H1 (cell line): ENCODE results near the gene TBC1D2B. TPM values are rescaled to one million over a fixed set of nuclear protein-coding genes. Genes with fewer than 3 reads are reported as not detected.

Source experiments
- CTCF ChIA-PET: fragments of 300-600 bp; sonication (Branson Sonifier 250); formaldehyde crosslinking; loops from one replicate; lab custom pipeline; 2021; ENCODE audit not compliant: partially characterized antibody; lab: Charles Lee
- POLR2A ChIA-PET: fragments of 300-600 bp; sonication (Branson Sonifier 250); formaldehyde crosslinking; loops from one replicate; lab custom pipeline; 2021; ENCODE audit warnings: inconsistent platforms; ENCODE audit not compliant: partially characterized antibody; lab: Charles Lee
- DNase-seq, 2 experiments: peaks; one replicate each; pipeline versions ENCODE4 v3.0.0 to v3.0.0-alpha.2; 2010 to 2022; ENCODE audit warnings: low spot score in 2 of 2, low read depth in 1 of 2, mixed read lengths in 1 of 2
- FAIRE-seq: peaks from 2 replicates; lab custom pipeline; 2011; peaks lifted over from hg19 to GRCh38; lab: Jason Lieb, UNC
- H2AFZ ChIP-seq: 2 replicates; pipeline ENCODE4 v1.8.1; 2012; ENCODE audit warnings: low read length, inconsistent platforms
- H2AK5ac ChIP-seq: 2 replicates; pipeline ENCODE4 v1.6.1; 2013; ENCODE audit warnings: low read depth, low read length
- H2BK120ac ChIP-seq: replicated peaks from 2 replicates; pipeline ENCODE3; 2013; ENCODE audit warnings: low read depth, low read length, inconsistent platforms
- H2BK12ac ChIP-seq: 2 replicates; pipeline ENCODE4 v1.6.1; 2013; ENCODE audit warnings: low read depth, low read length
- H2BK15ac ChIP-seq: 2 replicates; pipeline ENCODE4 v1.6.1; 2013; ENCODE audit warnings: low read length
- H2BK20ac ChIP-seq: 2 replicates; pipeline ENCODE4 v1.6.1; 2013; ENCODE audit warnings: low read length
- H2BK5ac ChIP-seq: 2 replicates; pipeline ENCODE4 v1.6.1; 2013; ENCODE audit warnings: low read depth, low read length
- H3K14ac ChIP-seq: 2 replicates; pipeline ENCODE4 v1.6.1; 2013; ENCODE audit warnings: inconsistent platforms; ENCODE audit not compliant: insufficient read length
- H3K18ac ChIP-seq: 2 replicates; pipeline ENCODE4 v1.6.1; 2013; ENCODE audit warnings: low read length; ENCODE audit errors: extremely low read depth
- H3K23ac ChIP-seq: 2 replicates; pipeline ENCODE4 v1.6.1; 2013; ENCODE audit warnings: inconsistent platforms; ENCODE audit not compliant: insufficient read length
- H3K23me2 ChIP-seq: 2 replicates; pipeline ENCODE4 v1.6.1; 2013; ENCODE audit warnings: low read depth, low read length
- H3K27ac ChIP-seq: 2 replicates; pipeline ENCODE4 v1.6.1; 2011; ENCODE audit warnings: low read depth, low read length, inconsistent platforms
- H3K27me3 ChIP-seq, 4 experiments: replicated peaks in 1 of 4; 1 replicate in 1 of 4; 2 replicates in 3 of 4; pipeline versions ENCODE4 v1.6.1 to v1.8.1; 2011 to 2013; ENCODE audit warnings: low read length in 3 of 4, mild to moderate bottlenecking in 3 of 4, inconsistent platforms in 2 of 4, mixed read lengths in 2 of 4, moderate library complexity in 1 of 4; ENCODE audit not compliant: control insufficient read depth in 3 of 4, insufficient read depth in 3 of 4; ENCODE audit errors: extremely low read depth in 1 of 4
- H3K36me3 ChIP-seq, 4 experiments: 2 replicates each; pipeline versions ENCODE4 v1.6.1 to v1.8.1; 2011 to 2013; ENCODE audit warnings: mild to moderate bottlenecking in 4 of 4, low read length in 3 of 4, moderate library complexity in 2 of 4, control low read depth in 1 of 4, inconsistent platforms in 1 of 4; ENCODE audit not compliant: insufficient read depth in 4 of 4, control insufficient read depth in 2 of 4
- H3K4ac ChIP-seq: replicated peaks from 2 replicates; pipeline ENCODE3; 2013; ENCODE audit warnings: low read length, low read depth, mixed read lengths, inconsistent platforms; ENCODE audit not compliant: insufficient read length
- H3K4me1 ChIP-seq, 4 experiments: replicated peaks in 1 of 4; 1 replicate in 1 of 4; 2 replicates in 3 of 4; pipeline versions ENCODE4 v1.6.1 to v1.8.1; 2011 to 2013; ENCODE audit warnings: low read length in 3 of 4, inconsistent platforms in 2 of 4, mixed read lengths in 1 of 4; ENCODE audit not compliant: insufficient read depth in 4 of 4, control insufficient read depth in 3 of 4
- H3K4me2 ChIP-seq, 2 experiments: 2 replicates each; pipeline versions ENCODE4 v1.6.1 to v1.8.1; 2011 to 2013; ENCODE audit warnings: low read depth in 2 of 2, low read length in 2 of 2, control low read depth in 1 of 2, inconsistent platforms in 1 of 2, mild to moderate bottlenecking in 1 of 2; ENCODE audit not compliant: insufficient read depth in 1 of 2
- H3K4me3 ChIP-seq, 4 experiments: fragments of 200-600, 300-600 bp in 1 of 4; sonication (generic), shearing (Covaris generic), sonication (Bioruptor Twin) in 1 of 4; 2 replicates each; pipeline versions ENCODE4 v1.5.1 to v1.8.1; 2011 to 2016; ENCODE audit warnings: low read length in 4 of 4, low read depth in 3 of 4, control low read depth in 2 of 4, inconsistent platforms in 2 of 4, mild to moderate bottlenecking in 2 of 4, mixed read lengths in 1 of 4, moderate library complexity in 1 of 4; ENCODE audit not compliant: insufficient read depth in 2 of 4; ENCODE audit errors: extremely low read depth in 1 of 4
- H3K56ac ChIP-seq: replicated peaks from 2 replicates; pipeline ENCODE3; 2013; ENCODE audit warnings: low read depth, mild to moderate bottlenecking, mixed read lengths, low read length, inconsistent platforms; ENCODE audit not compliant: insufficient read length
- H3K79me1 ChIP-seq: 2 replicates; pipeline ENCODE4 v1.6.1; 2013; ENCODE audit warnings: low read depth, low read length, control low read depth
- H3K79me2 ChIP-seq, 2 experiments: 2 replicates each; pipeline versions ENCODE4 v1.6.1 to v1.8.1; 2012 to 2013; ENCODE audit warnings: low read length in 2 of 2, mild to moderate bottlenecking in 2 of 2, inconsistent platforms in 1 of 2; ENCODE audit not compliant: insufficient read depth in 2 of 2, control insufficient read depth in 1 of 2
- H3K9ac ChIP-seq, 4 experiments: replicated peaks in 1 of 4; 1 replicate in 1 of 4; 2 replicates in 3 of 4; pipeline versions ENCODE4 v1.6.1 to v1.8.1; 2011 to 2013; ENCODE audit warnings: low read depth in 3 of 4, low read length in 3 of 4, control low read depth in 2 of 4, mild to moderate bottlenecking in 2 of 4, moderate library complexity in 2 of 4, inconsistent platforms in 1 of 4; ENCODE audit errors: extremely low read depth in 1 of 4
- H3K9me3 ChIP-seq, 2 experiments: 2 replicates each; pipeline versions ENCODE4 v1.6.1 to v1.8.1; 2012 to 2013; ENCODE audit warnings: mild to moderate bottlenecking in 2 of 2, moderate library complexity in 2 of 2, control low read depth in 1 of 2, inconsistent platforms in 1 of 2, low read depth in 1 of 2, low read length in 1 of 2, mixed read lengths in 1 of 2; ENCODE audit not compliant: insufficient read depth in 2 of 2
- H4K20me1 ChIP-seq, 2 experiments: replicated peaks in 1 of 2; 2 replicates each; pipeline versions ENCODE3 to v1.8.1; 2011 to 2013; ENCODE audit warnings: inconsistent platforms in 2 of 2, low read length in 2 of 2, mild to moderate bottlenecking in 1 of 2; ENCODE audit not compliant: insufficient read depth in 2 of 2, control insufficient read depth in 1 of 2
- H4K5ac ChIP-seq: 2 replicates; pipeline ENCODE4 v1.6.1; 2013; ENCODE audit warnings: low read length, low read depth, mixed read lengths, inconsistent platforms; ENCODE audit not compliant: insufficient read length
- H4K8ac ChIP-seq: 2 replicates; pipeline ENCODE4 v1.8.0; 2013; ENCODE audit warnings: mild to moderate bottlenecking, moderate library complexity, low read length, inconsistent platforms; ENCODE audit not compliant: insufficient read depth; ENCODE audit errors: extremely low read depth
- H4K91ac ChIP-seq: replicated peaks from 2 replicates; pipeline ENCODE3; 2013; ENCODE audit warnings: low read length, mixed read lengths, inconsistent platforms; ENCODE audit not compliant: insufficient read length
- WGBS, 2 experiments: shearing (Covaris generic) in 1 of 2; methylation state at CpG; one replicate each; pipeline versions ENCODE4 v1.1.6 to v1.1.7; 2013 to 2015; ENCODE audit warnings: low lambda C conversion rate in 2 of 2, mixed read lengths in 2 of 2, inconsistent platforms in 1 of 2, low coverage in 1 of 2, missing lambda C conversion rate in 1 of 2; ENCODE audit not compliant: insufficient replicate concordance in 2 of 2, insufficient coverage in 1 of 2, insufficient read length in 1 of 2; ENCODE audit errors: extremely low coverage in 1 of 2, missing lambda C conversion rate in 1 of 2; 5-methylcytosine and 5-hydroxymethylcytosine counted together
- polyA plus RNA-seq, 7 experiments: library from polyadenylated mRNA; depleted of rRNA in 3 of 7; stranded (reverse) in 5 of 7; unstranded in 2 of 7; fragments of >200 nt in 5 of 7; fragments of 200-250 nt in 2 of 7; gene quantifications; 1 replicate in 5 of 7; 2 replicates in 1 of 7; 4 replicates in 1 of 7; pipeline versions ENCODE4 v1.2.1 to v1.2.3, GENCODE V29; 2011 to 2013; ENCODE audit warnings: missing spikeins in 2 of 7, mixed read lengths in 2 of 7
- total RNA-seq: library from RNA; stranded (reverse); fragmentation: NEBNext Ultra II Directional; extraction: Animal tissue kit (Norgen Biotek cat#: 25700); gene quantifications from 2 replicates; pipeline ENCODE4 v1.2.1, GENCODE V29; 2021

Gene TBC1D2B
- total and polyA plus RNA-seq, 2 of the 8 experiments (the other 6 are each of a cell fraction or from before 2014, with no cell fraction given): 11.9 to 19.5 TPM

GRCh38 chr15:78007211-78007931 is 70.1 kb downstream of the TBC1D2B start:
- no peak overlapping the region for H3K27ac ChIP-seq
- H3K36me3 ChIP-seq: peaks cover 0 to 6% (median 3%) of the 10 kb centered on the region in 4 experiments; a peak in 1 of 8 replicates
- H3K4me3 ChIP-seq: no peak overlapping the region
- H2BK120ac ChIP-seq: no peak overlapping the region
- FAIRE-seq (no peak), DNase-seq (no peak)
- H3K14ac ChIP-seq: no peak overlapping the region
- no peak overlapping the region for H2AK5ac ChIP-seq
- no peak overlapping the region for H3K4me2 ChIP-seq
- H2BK5ac ChIP-seq: no peak overlapping the region; the same call in 1 of the 2 replicates
- peaks cover 0 to 4% (median 0%) of the 10 kb centered on the region in 4 experiments; a peak in 3 of 7 replicates for H3K4me1 ChIP-seq
- no peak overlapping the region for H4K91ac ChIP-seq
- no peak overlapping the region for H3K23ac ChIP-seq
- 90% methylated on average over 11 of the region's 11 CpGs; no CpG with 5 or more reads in 1 of the 2 experiments for WGBS, 2 experiments
- H3K9me3 ChIP-seq: no peaks in the 10 kb centered on the region
- H3K18ac ChIP-seq: no peak overlapping the region
- no peak overlapping the region for H2BK20ac ChIP-seq
- no peak overlapping the region for H2BK12ac ChIP-seq
- H4K20me1 ChIP-seq: peaks cover 0 to 5% of the 10 kb centered on the region in 2 experiments
- H3K56ac ChIP-seq: no peak overlapping the region
- no peaks in the 10 kb centered on the region for H3K79me2 ChIP-seq
- no peaks in the 10 kb centered on the region for H3K23me2 ChIP-seq
- H4K8ac ChIP-seq: no peak overlapping the region
- H3K27me3 ChIP-seq: no peaks in the 10 kb centered on the region
- no peak overlapping the region for H3K4ac ChIP-seq
- POLR2A ChIA-PET: no interaction called here
- CTCF ChIA-PET: interaction anchor here (0.7 to 4.6 kb wide), 14 partner anchors 12 to 235 kb away, joined by 3 to 23 read pairs (median 4); no protein-coding TSS in a partner anchor
- H2BK15ac ChIP-seq: no peak overlapping the region
- H4K5ac ChIP-seq: no peak overlapping the region
- no peak overlapping the region for H2AFZ ChIP-seq
- H3K79me1 ChIP-seq: no peaks in the 10 kb centered on the region; the same call in 1 of the 2 replicates
- no peak overlapping the region for H3K9ac ChIP-seq
